GM19463 (cell line): ENCODE data around the gene AOPEP.

ENCODE experiments used
- ATAC-seq: cut with Tn5 transposase; IDR thresholded peaks from one replicate; pipeline ENCODE4 v1.9.1; 2021; ENCODE audit warnings: mild to moderate bottlenecking, moderate library complexity; ENCODE audit not compliant: unreplicated experiment

The AOPEP gene

GRCh38 chr9:94726495-94727191, at the start of gene AOPEP:
TSS of gene AOPEP (plus strand) at chr9:94726699. CDS start at chr9:94759784, 33,085 bp downstream.
- peak; percentile 93 for ATAC-seq

GRCh38 chr9:94677929-94678328, 48.6 kb upstream of the AOPEP start:
- no peak for ATAC-seq

GRCh38 chr9:94679587-94679986, 46.9 kb upstream of the AOPEP start:
- no peak for ATAC-seq

GRCh38 chr9:94680020-94680419, 46.5 kb upstream of the AOPEP start:
- ATAC-seq = no peak

- ATAC-seq = no peak
These were observed 45.9 kb upstream of the AOPEP start for GRCh38 chr9:94680621-94681020.

- ATAC-seq = peak; percentile 71
These were observed 45.0 kb upstream of the AOPEP start for GRCh38 chr9:94681508-94681907.

GRCh38 chr9:94685359-94685758, 41.1 kb upstream of the AOPEP start:
- ATAC-seq = no peak

GRCh38 chr9:94687451-94687850, 39.0 kb upstream of the AOPEP start:
- ATAC-seq = no peak

GRCh38 chr9:94690344-94690743, 36.2 kb upstream of the AOPEP start:
- no peak for ATAC-seq

- ATAC-seq = no peak
These were observed 33.9 kb upstream of the AOPEP start for GRCh38 chr9:94692601-94693000.

GRCh38 chr9:94693485-94694204, 32.9 kb upstream of the AOPEP start:
- ATAC-seq = no peak

GRCh38 chr9:94696545-94696944, 30.0 kb upstream of the AOPEP start:
- ATAC-seq = no peak

GRCh38 chr9:94697972-94698581, 28.4 kb upstream of the AOPEP start:
- ATAC-seq = no peak

GRCh38 chr9:94699715-94700373, 26.7 kb upstream of the AOPEP start:
- no peak for ATAC-seq

GRCh38 chr9:94700445-94700844, 26.1 kb upstream of the AOPEP start:
- ATAC-seq = no peak

- ATAC-seq = no peak
These were observed 22.9 kb upstream of the AOPEP start for GRCh38 chr9:94703488-94704140.

GRCh38 chr9:94705162-94705702, 21.3 kb upstream of the AOPEP start:
- ATAC-seq = no peak

GRCh38 chr9:94706922-94707321, 19.6 kb upstream of the AOPEP start:
- no peak for ATAC-seq

GRCh38 chr9:94713436-94714215, 12.9 kb upstream of the AOPEP start:
- no peak for ATAC-seq

GRCh38 chr9:94714494-94714893, 12.0 kb upstream of the AOPEP start:
- no peak for ATAC-seq
